Stimulated activated CD8-positive, alpha-beta memory T cell treated with anti-CD3 and anti-CD28 coated beads, Interleukin-4, amount 100 ng/mL, for 24 hours (primary cell): ENCODE measurements around the gene TMEM164.

Source experiments
- DNase-seq: peaks from one replicate; pipeline ENCODE4 v3.0.0-alpha.2; 2020; ENCODE audit warnings: low read depth

Gene TMEM164

DNA sequence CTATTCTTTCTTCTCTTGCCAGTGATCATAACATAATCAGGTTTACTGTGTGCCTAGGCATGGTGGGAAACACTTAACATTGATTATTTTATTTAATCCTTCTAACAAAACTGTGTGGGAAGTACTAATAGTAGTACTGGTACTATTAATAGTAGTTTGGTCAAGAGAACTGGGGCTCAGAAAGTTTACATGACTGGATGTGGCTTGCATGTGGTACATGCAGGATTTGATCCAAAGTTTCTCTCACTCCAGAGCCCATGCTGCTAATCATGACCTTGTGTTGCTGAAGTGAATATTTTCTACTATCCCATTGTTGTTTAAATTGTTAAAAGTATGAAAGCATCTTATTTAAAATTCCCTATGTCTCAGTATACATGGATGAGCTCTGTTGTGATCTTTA is 78.4 kb downstream of the TMEM164 start:
- DNase-seq, result no peak

GRCh38 chrX:110081740-110082139 is 78.8 kb downstream of the TMEM164 start:
- no peak for DNase-seq

- no peak for DNase-seq
Observed at GRCh38 chrX:110082161-110082560, 79.2 kb downstream of the TMEM164 start.

GRCh38 chrX:110086162-110086915 is 83.4 kb downstream of the TMEM164 start:
- no peak for DNase-seq

GRCh38 chrX:110086916-110087484 is 84.1 kb downstream of the TMEM164 start:
- no peak for DNase-seq

- DNase-seq, result no peak
Observed at GRCh38 chrX:110087485-110088356, 84.8 kb downstream of the TMEM164 start.

DNA sequence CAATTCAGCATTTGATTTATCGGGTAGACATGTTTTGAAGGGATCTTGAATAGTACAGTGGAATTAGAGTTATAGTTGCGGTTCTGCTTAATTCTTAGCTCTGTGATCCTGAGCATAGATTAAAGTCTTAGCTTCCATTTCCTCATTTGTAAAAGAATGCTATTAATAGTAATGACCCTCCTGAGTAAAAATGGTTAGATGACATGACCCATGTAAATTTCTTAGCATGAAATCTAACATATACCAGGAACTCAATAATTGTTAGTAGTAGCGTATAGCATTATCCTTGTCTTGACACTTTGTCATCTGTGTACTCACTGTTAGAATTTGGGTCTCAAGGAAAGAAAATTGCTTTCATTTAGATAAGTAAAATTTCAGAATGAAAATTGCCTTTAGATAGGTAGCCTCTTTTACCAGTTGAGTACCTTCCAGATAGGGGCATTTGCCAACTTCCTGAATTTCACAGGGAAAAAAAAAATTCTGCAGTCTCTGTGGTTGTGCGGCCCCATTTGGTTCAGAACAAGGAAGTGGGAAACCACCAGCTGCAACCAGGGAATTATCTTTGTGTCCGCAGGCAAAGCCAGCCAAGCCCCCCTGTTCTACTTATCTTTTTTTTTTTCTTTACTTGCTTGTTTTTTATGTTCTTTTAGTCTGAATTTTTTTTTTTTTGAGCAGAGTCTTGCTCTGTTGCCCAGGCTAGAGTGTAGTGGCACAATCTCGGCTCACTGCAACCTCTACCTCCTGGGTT is 86.9 kb downstream of the TMEM164 start:
- DNase-seq, result no peak

GRCh38 chrX:110097920-110098319 is 95.0 kb downstream of the TMEM164 start:
- no peak for DNase-seq

- no peak for DNase-seq
Observed at GRCh38 chrX:110103344-110103743, 100.4 kb downstream of the TMEM164 start.

DNA sequence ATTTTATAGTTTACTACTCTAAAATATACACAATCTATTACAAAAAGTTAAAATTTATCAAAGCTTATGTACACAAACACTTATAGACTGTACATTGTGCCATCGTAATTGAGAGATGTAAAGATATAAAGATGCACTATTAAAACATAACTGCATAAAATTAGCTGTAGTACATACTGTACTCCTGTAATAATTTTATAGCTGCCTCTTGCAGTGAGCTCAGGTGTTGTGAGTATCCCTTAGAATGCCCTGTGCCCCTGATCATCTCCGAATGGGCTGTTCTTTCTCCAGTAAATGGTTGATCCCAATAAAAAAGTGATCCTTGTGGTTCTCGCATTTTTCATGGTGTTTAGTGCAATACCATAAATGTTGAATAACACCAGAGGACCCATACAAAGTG is 101.2 kb downstream of the TMEM164 start:
- DNase-seq, result no peak

DNA sequence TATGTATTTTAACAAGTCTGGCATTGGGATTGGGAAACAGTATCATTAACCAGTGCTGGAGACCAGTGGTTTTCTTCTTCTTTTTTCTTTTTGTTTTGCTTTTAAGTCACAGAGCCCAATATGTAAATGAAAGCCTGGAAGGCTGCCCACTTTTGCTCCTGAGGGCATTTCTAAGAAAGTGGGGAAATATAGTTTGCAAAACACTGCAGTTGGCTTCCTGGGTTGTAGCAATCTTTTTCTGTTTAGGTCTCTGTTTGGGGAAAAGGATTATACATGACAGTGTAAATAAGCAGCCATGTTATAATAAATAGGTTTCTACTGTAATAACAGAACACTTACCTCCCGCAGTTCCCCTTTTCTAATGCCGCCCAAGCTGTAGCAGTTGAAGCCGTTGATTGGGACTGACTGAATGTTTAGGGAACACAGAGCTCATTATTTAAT is 105.5 kb downstream of the TMEM164 start:
- DNase-seq, result no peak

DNA sequence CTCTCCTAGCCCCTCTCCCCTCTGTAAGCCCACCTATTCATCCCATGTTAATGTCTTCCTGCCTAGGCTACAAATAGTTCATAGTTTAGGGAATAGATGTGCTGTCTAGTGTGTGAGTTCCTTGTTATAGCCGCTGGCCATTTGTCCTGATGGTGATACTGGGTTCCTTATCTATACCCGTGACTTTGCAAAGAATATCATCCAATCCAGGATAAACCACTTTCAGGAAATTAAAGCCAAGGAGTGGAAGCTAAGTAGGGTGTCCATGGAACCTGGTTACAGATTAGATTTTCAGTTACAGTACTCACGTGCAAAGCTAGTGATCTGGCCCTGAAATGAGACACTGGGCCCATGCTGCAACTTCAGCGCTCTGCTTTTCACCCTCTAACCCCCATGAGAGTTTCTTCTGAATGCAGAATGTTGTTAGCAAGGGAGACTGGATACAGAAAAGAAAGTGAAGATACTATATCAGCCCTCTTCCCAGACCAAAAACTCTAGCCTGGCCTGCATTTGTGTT is 111.4 kb downstream of the TMEM164 start:
- no peak for DNase-seq

- DNase-seq, result no peak
Observed at GRCh38 chrX:110116066-110116980, 113.4 kb downstream of the TMEM164 start.

GRCh38 chrX:110118530-110118929 is 115.6 kb downstream of the TMEM164 start:
- no peak for DNase-seq

DNA sequence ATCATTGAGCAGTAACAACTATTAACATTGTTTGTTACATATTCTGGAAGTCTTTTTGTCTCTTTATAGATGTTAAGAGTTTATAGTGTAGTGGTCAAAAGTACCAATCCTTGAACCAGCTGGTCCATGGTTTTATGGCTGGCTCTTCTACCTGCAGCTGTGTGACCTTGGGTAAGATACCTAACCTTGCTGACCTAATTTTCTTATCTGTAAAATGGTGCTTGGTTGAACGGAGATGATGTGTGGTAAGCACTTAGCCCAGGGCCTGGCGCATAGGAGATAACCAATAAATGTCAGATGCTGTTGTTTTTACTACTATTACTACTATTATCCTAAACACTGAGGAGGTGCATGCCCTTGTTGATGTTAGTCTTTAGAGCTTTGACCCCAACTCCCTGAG is 116.6 kb downstream of the TMEM164 start:
- no peak for DNase-seq

DNA sequence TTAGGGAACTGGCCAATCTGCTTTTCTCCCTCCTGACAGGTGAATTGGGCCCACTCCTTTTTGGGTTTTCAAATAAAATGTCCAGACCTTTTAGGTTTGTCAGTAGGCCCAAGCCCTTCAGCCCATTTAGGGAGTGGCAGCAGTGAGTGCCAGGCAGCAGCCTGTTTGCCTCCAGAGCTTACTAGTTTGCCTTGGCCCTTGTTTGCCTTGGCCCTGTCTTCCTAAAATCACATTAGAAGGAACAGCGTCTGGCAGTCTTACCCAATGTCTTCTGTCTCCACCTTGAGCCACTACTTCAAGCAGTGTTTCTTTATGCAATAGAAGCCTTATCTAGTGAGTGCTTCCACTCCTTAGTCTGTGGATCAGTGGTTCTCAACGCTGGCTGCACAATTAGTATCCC is 117.1 kb downstream of the TMEM164 start:
- no peak for DNase-seq

- DNase-seq, result no peak
Observed at GRCh38 chrX:110123331-110123782, 120.4 kb downstream of the TMEM164 start.

GRCh38 chrX:110125446-110126162 is 122.7 kb downstream of the TMEM164 start:
- no peak for DNase-seq

- no peak for DNase-seq
Observed at GRCh38 chrX:110131031-110131430, 128.1 kb downstream of the TMEM164 start.
